NT2/D1 (cell line): ENCODE measurements around the gene TTYH3.

Experiments used
- YY1 ChIP-seq: IDR thresholded peaks from 2 replicates; pipeline ENCODE4 v1.6.1; 2011; ENCODE audit not compliant: insufficient read length, insufficient read depth
- ZNF274 ChIP-seq: IDR thresholded peaks from 2 replicates; pipeline ENCODE4 v1.6.1; 2011; ENCODE audit warnings: mild to moderate bottlenecking, low read depth, low read length

- no peak for TF ChIP-seq YY1
- TF ChIP-seq ZNF274, result no peak
Measured at GRCh38 chr7:2673934-2674333, 42.1 kb downstream of the TTYH3 start.
